ENCODE results near the gene PDE3A. TPM values are rescaled to one million over a fixed set of nuclear protein-coding genes. Genes with fewer than 3 reads are reported as not detected.
A peak's percentile ranks its signal among the peaks of the same experiment; 100 is the strongest.

The PDE3A gene
- total RNA-seq, 3 donors from 2014 or later: 7.0 to 11.5 (median 9.4) TPM

GRCh38 chr12:20367583-20368113 lies 689 bp upstream of the PDE3A start:
- H3K27me3 ChIP-seq: peaks cover 0 to 15% of the 10 kb centered on the region in 2 donors
- H3K4me3 ChIP-seq: peak overlapping the region; percentile 56 to 78 (median 59)
- no peaks in the 10 kb centered on the region for H3K9me3 ChIP-seq
- TF ChIP-seq POLR2AphosphoS5 (IDR thresholded peaks at IDR 0.05) (no peak), POLR2A (IDR thresholded peaks at IDR 0.05) (no peak), CTCF (IDR thresholded peaks at IDR 0.05) (no peak)
- DNase-seq (ENCODE audit: low spot score in 2 of 2): no peak
- H3K4me1 ChIP-seq: no peaks in the 10 kb centered on the region
- peak overlapping the region in 1 of 2 donors; percentile 85 for H3K27ac ChIP-seq
- intact Hi-C loops (cut with DNase I; ENCODE audit: low total_unique reads): no loop called here
- no peaks in the 10 kb centered on the region for H3K36me3 ChIP-seq

GRCh38 chr12:20368651-20369304 lies 441 bp downstream of the PDE3A start:
- intact Hi-C loops (cut with DNase I; ENCODE audit: low total_unique reads): no loop called here
- H3K9me3 ChIP-seq: no peaks in the 10 kb centered on the region
- TF ChIP-seq POLR2A (IDR thresholded peaks at IDR 0.05): no peak
- no peak for TF ChIP-seq CTCF (IDR thresholded peaks at IDR 0.05)
- no peak for TF ChIP-seq POLR2AphosphoS5 (IDR thresholded peaks at IDR 0.05)
- H3K36me3 ChIP-seq: no peaks in the 10 kb centered on the region
- peak overlapping the region; percentile 29 to 85 for H3K27ac ChIP-seq
- no peak for DNase-seq (ENCODE audit: low spot score in 2 of 2)
- H3K4me3 ChIP-seq: peak overlapping the region; percentile 56 to 78 (median 59)
- H3K27me3 ChIP-seq: peaks cover 0 to 15% of the 10 kb centered on the region in 2 donors
- no peaks in the 10 kb centered on the region for H3K4me1 ChIP-seq

- H3K4me1 ChIP-seq: no peaks in the 10 kb centered on the region
These were observed 1.1 kb downstream of the PDE3A start for GRCh38 chr12:20369305-20370013.

GRCh38 chr12:20370014-20370386 lies 1.7 kb downstream of the PDE3A start:
- no peak for DNase-seq (ENCODE audit: low spot score in 2 of 2)
- H3K27me3 ChIP-seq: peaks cover 0 to 15% of the 10 kb centered on the region in 2 donors
- no peaks in the 10 kb centered on the region for H3K36me3 ChIP-seq
- H3K9me3 ChIP-seq: no peaks in the 10 kb centered on the region
- H3K27ac ChIP-seq: peak overlapping the region; percentile 29 to 85
- TF ChIP-seq POLR2A (IDR thresholded peaks at IDR 0.05): no peak
- no peak for TF ChIP-seq CTCF (IDR thresholded peaks at IDR 0.05)
- no peak for TF ChIP-seq POLR2AphosphoS5 (IDR thresholded peaks at IDR 0.05)
- intact Hi-C loops (cut with DNase I; ENCODE audit: low total_unique reads): no loop called here
- H3K4me3 ChIP-seq: peak overlapping the region; percentile 56 to 78 (median 59)
- H3K4me1 ChIP-seq: no peaks in the 10 kb centered on the region

More at GRCh38 chr12:20369305-20370013, 1.1 kb downstream of the PDE3A start:
- TF ChIP-seq POLR2A (IDR thresholded peaks at IDR 0.05) (no peak), POLR2AphosphoS5 (IDR thresholded peaks at IDR 0.05) (peak in 1 of 3 donors; percentile 10)
- Histone ChIP-seq H3K4me3 (peak overlapping the region; percentile 56 to 78 (median 59)), H3K27ac (peak overlapping the region; percentile 29 to 85), H3K36me3 (no peaks in the 10 kb centered on the region), H3K9me3 (no peaks in the 10 kb centered on the region), H3K27me3 (peaks cover 0 to 15% of the 10 kb centered on the region in 2 donors)
- intact Hi-C loops (cut with DNase I; ENCODE audit: low total_unique reads): no loop called here
- DNase-seq (ENCODE audit: low spot score in 2 of 2): no peak

GRCh38 chr12:20370866-20371519 lies 2.7 kb downstream of the PDE3A start:
- Histone ChIP-seq H3K4me3 (peak overlapping the region in 2 of 3 donors; percentile 7 to 27), H3K4me1 (no peaks in the 10 kb centered on the region), H3K27ac (no peak overlapping the region), H3K9me3 (no peaks in the 10 kb centered on the region), H3K36me3 (no peaks in the 10 kb centered on the region), H3K27me3 (peaks cover 0 to 20% of the 10 kb centered on the region in 2 donors)
- intact Hi-C loops (cut with DNase I; ENCODE audit: low total_unique reads): no loop called here
- no peak for DNase-seq (ENCODE audit: low spot score in 2 of 2)
- TF ChIP-seq CTCF (IDR thresholded peaks at IDR 0.05) (no peak), POLR2AphosphoS5 (IDR thresholded peaks at IDR 0.05) (no peak), POLR2A (IDR thresholded peaks at IDR 0.05) (no peak)

Data from breast epithelium (tissue), 4 donors.